Astrocyte of the cerebellum (primary cell): ENCODE measurements around the gene GPR68.
A peak's percentile ranks its signal among the peaks of the same experiment; 100 is the strongest.

ENCODE experiments used
- DNase-seq: peaks from one replicate; pipeline ENCODE4 v3.0.0-alpha.2; 2011; ENCODE audit warnings: low read depth
- H3K4me3 ChIP-seq: 2 replicates; pipeline ENCODE4 v1.5.1; 2011; ENCODE audit warnings: mild to moderate bottlenecking, low read depth, low read length, moderate library complexity
- CTCF ChIP-seq: IDR thresholded peaks from 2 replicates; pipeline ENCODE4 v1.5.1; 2012; ENCODE audit warnings: low read length, low read depth, moderate library complexity, mild to moderate bottlenecking; ENCODE audit errors: missing control alignments
- in situ Hi-C: cut with HindIII; loops from 2 replicates; pipeline ENCODE4 v1.10.0; 2017; ENCODE audit warnings: low sequenced_read_pairs

The GPR68 gene

GRCh38 chr14:91289464-91289863, 45.0 kb upstream of the GPR68 start:
- H3K4me3 ChIP-seq: no peak overlapping the region
- no peak for DNase-seq
- in situ Hi-C loops: loop anchor here (5.0 to 25.0 kb wide), 5 partner anchors 72 to 977 kb away; no protein-coding TSS in a partner anchor
- no peak for TF ChIP-seq CTCF

- no peak for DNase-seq
- H3K4me3 ChIP-seq: no peak overlapping the region
- TF ChIP-seq CTCF: no peak
- in situ Hi-C loops: loop anchor here (5.0 to 25.0 kb wide), 5 partner anchors 72 to 977 kb away; no protein-coding TSS in a partner anchor
Observed at GRCh38 chr14:91288876-91289275, 44.4 kb upstream of the GPR68 start.

GRCh38 chr14:91286530-91286937, 42.0 kb upstream of the GPR68 start:
- in situ Hi-C loops: loop anchor here (5.0 to 25.0 kb wide), 5 partner anchors 69 to 974 kb away; no protein-coding TSS in a partner anchor
- TF ChIP-seq CTCF: peak; percentile 84
- H3K4me3 ChIP-seq: no peak overlapping the region
- DNase-seq: peak; percentile 71

GRCh38 chr14:91284791-91285548, 40.5 kb upstream of the GPR68 start:
- TF ChIP-seq CTCF: no peak
- H3K4me3 ChIP-seq: no peak overlapping the region
- in situ Hi-C loops: loop anchor here (5.0 to 25.0 kb wide), 5 partner anchors 68 to 973 kb away; no protein-coding TSS in a partner anchor
- DNase-seq: no peak

- H3K4me3 ChIP-seq: no peak overlapping the region
- peak; percentile 13 for DNase-seq
- in situ Hi-C loops: loop anchor here (25.0 kb wide), 3 partner anchors 122 to 972 kb away; no protein-coding TSS in a partner anchor
- no peak for TF ChIP-seq CTCF
Observed at GRCh38 chr14:91284146-91284790, 39.8 kb upstream of the GPR68 start.

GRCh38 chr14:91283666-91284065, 39.2 kb upstream of the GPR68 start:
- no peak for DNase-seq
- TF ChIP-seq CTCF: no peak
- in situ Hi-C loops: loop anchor here (25.0 kb wide), 3 partner anchors 121 to 971 kb away; no protein-coding TSS in a partner anchor

More at GRCh38 chr14:91283666-91284065, 39.2 kb upstream of the GPR68 start:
- H3K4me3 ChIP-seq: no peak overlapping the region
